GM19467 (cell line): ENCODE results near the gene CLIC6.

Source experiments
- ATAC-seq: cut with Tn5 transposase; IDR thresholded peaks from one replicate; pipeline ENCODE4 v1.9.1; 2021; ENCODE audit warnings: mild to moderate bottlenecking, moderate library complexity; ENCODE audit not compliant: unreplicated experiment

Gene CLIC6

DNA sequence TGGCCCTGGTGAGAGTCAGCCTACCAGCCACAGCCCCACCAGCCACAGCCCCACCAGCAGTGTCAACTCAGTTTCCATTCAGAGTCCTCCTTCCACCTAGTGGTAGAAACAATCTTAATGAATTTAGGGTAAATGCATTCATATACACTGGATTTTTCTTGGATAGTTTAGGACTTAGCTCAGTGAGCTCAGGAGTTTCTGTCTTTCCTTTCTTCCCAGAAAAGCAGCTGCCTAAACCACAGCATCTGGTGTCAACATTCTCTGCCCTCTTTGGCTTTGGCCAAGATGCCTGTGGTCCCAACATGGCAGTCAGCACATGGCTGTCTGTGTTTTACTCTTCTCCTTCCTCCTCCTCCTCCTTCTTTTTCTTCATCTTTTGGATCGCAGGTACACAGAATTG, 94.0 kb downstream of the CLIC6 start:
- ATAC-seq = no peak

DNA sequence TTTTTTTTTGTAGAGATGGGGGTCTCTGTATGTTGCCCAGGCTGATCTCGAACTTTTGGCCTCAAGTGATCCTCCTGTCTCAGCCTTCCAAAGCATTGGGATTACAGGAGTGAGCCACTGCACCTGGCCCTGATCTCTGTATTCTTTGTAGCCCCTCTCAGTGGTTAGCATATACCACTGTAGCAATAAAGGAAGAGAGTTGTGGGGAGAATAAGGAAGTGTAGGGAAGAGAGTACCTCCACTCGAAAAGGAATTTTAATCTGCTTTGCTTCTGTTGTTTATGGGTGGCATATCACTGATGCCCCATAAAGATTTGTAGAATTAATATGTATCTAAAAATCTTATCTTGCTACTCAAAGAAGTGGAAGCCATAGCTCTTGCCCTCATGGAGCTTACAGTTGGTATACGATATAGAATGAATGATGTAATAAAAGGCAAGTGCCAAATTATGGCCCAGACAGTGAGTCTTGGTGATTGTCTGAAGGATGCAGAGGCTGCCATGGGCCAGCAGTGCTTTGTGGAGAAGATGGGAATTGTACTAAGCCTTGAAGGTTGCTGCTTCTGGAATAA, 96.0 kb downstream of the CLIC6 start:
- no peak for ATAC-seq

DNA sequence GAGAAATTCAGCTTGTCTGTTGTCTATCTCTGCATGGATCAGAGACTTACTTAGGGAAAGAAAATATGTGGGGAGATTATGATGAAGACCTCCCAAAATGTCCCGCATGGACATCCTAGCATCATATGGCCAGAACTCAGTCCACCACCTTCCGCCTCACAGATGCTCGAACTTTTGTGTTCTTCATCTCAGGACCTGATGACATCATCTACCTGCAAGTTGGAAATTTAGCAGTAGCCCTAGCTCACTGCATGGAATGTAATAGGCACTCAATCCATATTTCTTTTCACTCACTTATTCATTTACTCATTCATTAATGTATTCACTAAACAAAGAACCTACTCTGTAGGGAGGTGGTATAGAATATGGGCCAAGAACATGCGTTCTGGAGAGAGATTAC, 96.8 kb downstream of the CLIC6 start:
- no peak for ATAC-seq

DNA sequence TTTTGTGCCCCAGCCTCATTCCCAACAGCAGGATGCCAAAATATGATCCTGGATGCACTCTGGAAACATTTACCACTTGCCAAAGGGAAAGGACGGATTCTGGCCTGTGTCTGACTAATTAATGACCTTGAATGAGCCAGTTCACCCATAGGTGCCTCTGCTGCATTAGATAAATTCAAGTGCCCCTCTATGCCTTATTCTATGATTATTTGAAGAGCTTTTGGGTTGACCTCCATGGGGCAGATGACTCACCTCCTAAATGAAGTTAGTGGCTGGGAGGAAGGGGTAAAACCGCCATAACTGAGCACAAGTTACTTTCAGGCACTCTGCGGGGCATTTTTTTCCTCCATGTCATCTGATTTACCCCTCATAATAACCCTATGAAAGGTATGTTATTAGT, 98.1 kb downstream of the CLIC6 start:
- no peak for ATAC-seq
